ENCODE data around the gene SELENOI.

DNA sequence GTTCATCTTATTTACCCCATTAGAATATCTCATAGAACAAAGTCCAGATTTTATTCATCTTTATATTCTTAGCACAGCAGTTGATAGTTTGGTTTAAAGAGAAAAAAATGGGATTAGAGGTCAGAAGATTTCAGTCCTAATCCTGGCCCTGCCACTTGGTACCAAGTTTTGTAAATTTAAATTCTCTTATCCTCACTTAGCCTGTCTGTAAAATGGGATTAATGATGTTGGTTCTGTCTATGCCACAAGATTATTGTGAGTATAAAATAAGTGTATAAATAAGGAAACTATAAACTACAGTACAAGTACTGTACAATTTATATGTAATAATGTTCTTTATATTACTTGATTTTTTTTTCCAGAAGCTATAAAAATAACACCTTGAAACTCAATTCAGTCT, 38.7 kb downstream of the SELENOI start:
- TF ChIP-seq, protein P1, sequence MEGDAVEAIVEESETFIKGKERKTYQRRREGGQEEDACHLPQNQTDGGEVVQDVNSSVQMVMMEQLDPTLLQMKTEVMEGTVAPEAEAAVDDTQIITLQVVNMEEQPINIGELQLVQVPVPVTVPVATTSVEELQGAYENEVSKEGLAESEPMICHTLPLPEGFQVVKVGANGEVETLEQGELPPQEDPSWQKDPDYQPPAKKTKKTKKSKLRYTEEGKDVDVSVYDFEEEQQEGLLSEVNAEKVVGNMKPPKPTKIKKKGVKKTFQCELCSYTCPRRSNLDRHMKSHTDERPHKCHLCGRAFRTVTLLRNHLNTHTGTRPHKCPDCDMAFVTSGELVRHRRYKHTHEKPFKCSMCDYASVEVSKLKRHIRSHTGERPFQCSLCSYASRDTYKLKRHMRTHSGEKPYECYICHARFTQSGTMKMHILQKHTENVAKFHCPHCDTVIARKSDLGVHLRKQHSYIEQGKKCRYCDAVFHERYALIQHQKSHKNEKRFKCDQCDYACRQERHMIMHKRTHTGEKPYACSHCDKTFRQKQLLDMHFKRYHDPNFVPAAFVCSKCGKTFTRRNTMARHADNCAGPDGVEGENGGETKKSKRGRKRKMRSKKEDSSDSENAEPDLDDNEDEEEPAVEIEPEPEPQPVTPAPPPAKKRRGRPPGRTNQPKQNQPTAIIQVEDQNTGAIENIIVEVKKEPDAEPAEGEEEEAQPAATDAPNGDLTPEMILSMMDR (IDR thresholded peaks at IDR 0.05): no peak
- TF ChIP-seq POLR2AphosphoS5 (IDR thresholded peaks at IDR 0.05): no peak

Measured in prostate gland (tissue), 2 donors.